H1 (cell line): Measurements from ENCODE around the gene SCP2. TPM values are rescaled to one million over a fixed set of nuclear protein-coding genes. Genes with fewer than 3 reads are reported as not detected.

Experiments used
- CTCF ChIA-PET: fragments of 300-600 bp; sonication (Branson Sonifier 250); formaldehyde crosslinking; loops from one replicate; lab custom pipeline; 2021; ENCODE audit not compliant: partially characterized antibody; lab: Charles Lee
- POLR2A ChIA-PET: fragments of 300-600 bp; sonication (Branson Sonifier 250); formaldehyde crosslinking; loops from one replicate; lab custom pipeline; 2021; ENCODE audit warnings: inconsistent platforms; ENCODE audit not compliant: partially characterized antibody; lab: Charles Lee
- DNase-seq, 2 experiments: peaks; one replicate each; pipeline versions ENCODE4 v3.0.0 to v3.0.0-alpha.2; 2010 to 2022; ENCODE audit warnings: low spot score in 2 of 2, low read depth in 1 of 2, mixed read lengths in 1 of 2
- FAIRE-seq: peaks from 2 replicates; lab custom pipeline; 2011; peaks lifted over from hg19 to GRCh38; lab: Jason Lieb, UNC
- H2AFZ ChIP-seq: 2 replicates; pipeline ENCODE4 v1.8.1; 2012; ENCODE audit warnings: low read length, inconsistent platforms
- H2AK5ac ChIP-seq: 2 replicates; pipeline ENCODE4 v1.6.1; 2013; ENCODE audit warnings: low read depth, low read length
- H2BK120ac ChIP-seq: replicated peaks from 2 replicates; pipeline ENCODE3; 2013; ENCODE audit warnings: low read depth, low read length, inconsistent platforms
- H2BK12ac ChIP-seq: 2 replicates; pipeline ENCODE4 v1.6.1; 2013; ENCODE audit warnings: low read depth, low read length
- H2BK15ac ChIP-seq: 2 replicates; pipeline ENCODE4 v1.6.1; 2013; ENCODE audit warnings: low read length
- H2BK20ac ChIP-seq: 2 replicates; pipeline ENCODE4 v1.6.1; 2013; ENCODE audit warnings: low read length
- H2BK5ac ChIP-seq: 2 replicates; pipeline ENCODE4 v1.6.1; 2013; ENCODE audit warnings: low read depth, low read length
- H3K14ac ChIP-seq: 2 replicates; pipeline ENCODE4 v1.6.1; 2013; ENCODE audit warnings: inconsistent platforms; ENCODE audit not compliant: insufficient read length
- H3K18ac ChIP-seq: 2 replicates; pipeline ENCODE4 v1.6.1; 2013; ENCODE audit warnings: low read length; ENCODE audit errors: extremely low read depth
- H3K23ac ChIP-seq: 2 replicates; pipeline ENCODE4 v1.6.1; 2013; ENCODE audit warnings: inconsistent platforms; ENCODE audit not compliant: insufficient read length
- H3K23me2 ChIP-seq: 2 replicates; pipeline ENCODE4 v1.6.1; 2013; ENCODE audit warnings: low read depth, low read length
- H3K27ac ChIP-seq: 2 replicates; pipeline ENCODE4 v1.6.1; 2011; ENCODE audit warnings: low read depth, low read length, inconsistent platforms
- H3K27me3 ChIP-seq, 4 experiments: replicated peaks in 1 of 4; 1 replicate in 1 of 4; 2 replicates in 3 of 4; pipeline versions ENCODE4 v1.6.1 to v1.8.1; 2011 to 2013; ENCODE audit warnings: low read length in 3 of 4, mild to moderate bottlenecking in 3 of 4, inconsistent platforms in 2 of 4, mixed read lengths in 2 of 4, moderate library complexity in 1 of 4; ENCODE audit not compliant: control insufficient read depth in 3 of 4, insufficient read depth in 3 of 4; ENCODE audit errors: extremely low read depth in 1 of 4
- H3K36me3 ChIP-seq, 4 experiments: 2 replicates each; pipeline versions ENCODE4 v1.6.1 to v1.8.1; 2011 to 2013; ENCODE audit warnings: mild to moderate bottlenecking in 4 of 4, low read length in 3 of 4, moderate library complexity in 2 of 4, control low read depth in 1 of 4, inconsistent platforms in 1 of 4; ENCODE audit not compliant: insufficient read depth in 4 of 4, control insufficient read depth in 2 of 4
- H3K4ac ChIP-seq: replicated peaks from 2 replicates; pipeline ENCODE3; 2013; ENCODE audit warnings: low read length, low read depth, mixed read lengths, inconsistent platforms; ENCODE audit not compliant: insufficient read length
- H3K4me1 ChIP-seq, 4 experiments: replicated peaks in 1 of 4; 1 replicate in 1 of 4; 2 replicates in 3 of 4; pipeline versions ENCODE4 v1.6.1 to v1.8.1; 2011 to 2013; ENCODE audit warnings: low read length in 3 of 4, inconsistent platforms in 2 of 4, mixed read lengths in 1 of 4; ENCODE audit not compliant: insufficient read depth in 4 of 4, control insufficient read depth in 3 of 4
- H3K4me2 ChIP-seq, 2 experiments: 2 replicates each; pipeline versions ENCODE4 v1.6.1 to v1.8.1; 2011 to 2013; ENCODE audit warnings: low read depth in 2 of 2, low read length in 2 of 2, control low read depth in 1 of 2, inconsistent platforms in 1 of 2, mild to moderate bottlenecking in 1 of 2; ENCODE audit not compliant: insufficient read depth in 1 of 2
- H3K4me3 ChIP-seq, 4 experiments: fragments of 200-600, 300-600 bp in 1 of 4; sonication (generic), shearing (Covaris generic), sonication (Bioruptor Twin) in 1 of 4; 2 replicates each; pipeline versions ENCODE4 v1.5.1 to v1.8.1; 2011 to 2016; ENCODE audit warnings: low read length in 4 of 4, low read depth in 3 of 4, control low read depth in 2 of 4, inconsistent platforms in 2 of 4, mild to moderate bottlenecking in 2 of 4, mixed read lengths in 1 of 4, moderate library complexity in 1 of 4; ENCODE audit not compliant: insufficient read depth in 2 of 4; ENCODE audit errors: extremely low read depth in 1 of 4
- H3K56ac ChIP-seq: replicated peaks from 2 replicates; pipeline ENCODE3; 2013; ENCODE audit warnings: low read depth, mild to moderate bottlenecking, mixed read lengths, low read length, inconsistent platforms; ENCODE audit not compliant: insufficient read length
- H3K79me1 ChIP-seq: 2 replicates; pipeline ENCODE4 v1.6.1; 2013; ENCODE audit warnings: low read depth, low read length, control low read depth
- H3K79me2 ChIP-seq, 2 experiments: 2 replicates each; pipeline versions ENCODE4 v1.6.1 to v1.8.1; 2012 to 2013; ENCODE audit warnings: low read length in 2 of 2, mild to moderate bottlenecking in 2 of 2, inconsistent platforms in 1 of 2; ENCODE audit not compliant: insufficient read depth in 2 of 2, control insufficient read depth in 1 of 2
- H3K9ac ChIP-seq, 4 experiments: replicated peaks in 1 of 4; 1 replicate in 1 of 4; 2 replicates in 3 of 4; pipeline versions ENCODE4 v1.6.1 to v1.8.1; 2011 to 2013; ENCODE audit warnings: low read depth in 3 of 4, low read length in 3 of 4, control low read depth in 2 of 4, mild to moderate bottlenecking in 2 of 4, moderate library complexity in 2 of 4, inconsistent platforms in 1 of 4; ENCODE audit errors: extremely low read depth in 1 of 4
- H3K9me3 ChIP-seq, 2 experiments: 2 replicates each; pipeline versions ENCODE4 v1.6.1 to v1.8.1; 2012 to 2013; ENCODE audit warnings: mild to moderate bottlenecking in 2 of 2, moderate library complexity in 2 of 2, control low read depth in 1 of 2, inconsistent platforms in 1 of 2, low read depth in 1 of 2, low read length in 1 of 2, mixed read lengths in 1 of 2; ENCODE audit not compliant: insufficient read depth in 2 of 2
- H4K20me1 ChIP-seq, 2 experiments: replicated peaks in 1 of 2; 2 replicates each; pipeline versions ENCODE3 to v1.8.1; 2011 to 2013; ENCODE audit warnings: inconsistent platforms in 2 of 2, low read length in 2 of 2, mild to moderate bottlenecking in 1 of 2; ENCODE audit not compliant: insufficient read depth in 2 of 2, control insufficient read depth in 1 of 2
- H4K5ac ChIP-seq: 2 replicates; pipeline ENCODE4 v1.6.1; 2013; ENCODE audit warnings: low read length, low read depth, mixed read lengths, inconsistent platforms; ENCODE audit not compliant: insufficient read length
- H4K8ac ChIP-seq: 2 replicates; pipeline ENCODE4 v1.8.0; 2013; ENCODE audit warnings: mild to moderate bottlenecking, moderate library complexity, low read length, inconsistent platforms; ENCODE audit not compliant: insufficient read depth; ENCODE audit errors: extremely low read depth
- H4K91ac ChIP-seq: replicated peaks from 2 replicates; pipeline ENCODE3; 2013; ENCODE audit warnings: low read length, mixed read lengths, inconsistent platforms; ENCODE audit not compliant: insufficient read length
- ASH2L ChIP-seq: fragments of 200-600, 300-600 bp; sonication (generic); IDR thresholded peaks from one replicate; pipeline ENCODE4 v1.7.1; 2017; ENCODE audit warnings: low read length
- KDM5A ChIP-seq: fragments of 200-600 bp; IDR thresholded peaks from 2 replicates; pipeline ENCODE4 v1.7.1; 2012; ENCODE audit warnings: mild to moderate bottlenecking, low read length, inconsistent platforms, mixed read lengths
- MAX ChIP-seq: IDR thresholded peaks from 2 replicates; pipeline ENCODE4 v1.6.1; 2012; ENCODE audit warnings: inconsistent platforms
- WGBS, 2 experiments: shearing (Covaris generic) in 1 of 2; methylation state at CpG; one replicate each; pipeline versions ENCODE4 v1.1.6 to v1.1.7; 2013 to 2015; ENCODE audit warnings: low lambda C conversion rate in 2 of 2, mixed read lengths in 2 of 2, inconsistent platforms in 1 of 2, low coverage in 1 of 2, missing lambda C conversion rate in 1 of 2; ENCODE audit not compliant: insufficient replicate concordance in 2 of 2, insufficient coverage in 1 of 2, insufficient read length in 1 of 2; ENCODE audit errors: extremely low coverage in 1 of 2, missing lambda C conversion rate in 1 of 2; 5-methylcytosine and 5-hydroxymethylcytosine counted together
- polyA plus RNA-seq, 7 experiments: library from polyadenylated mRNA; depleted of rRNA in 3 of 7; stranded (reverse) in 5 of 7; unstranded in 2 of 7; fragments of >200 nt in 5 of 7; fragments of 200-250 nt in 2 of 7; gene quantifications; 1 replicate in 5 of 7; 2 replicates in 1 of 7; 4 replicates in 1 of 7; pipeline versions ENCODE4 v1.2.1 to v1.2.3, GENCODE V29; 2011 to 2013; ENCODE audit warnings: missing spikeins in 2 of 7, mixed read lengths in 2 of 7
- total RNA-seq: library from RNA; stranded (reverse); fragmentation: NEBNext Ultra II Directional; extraction: Animal tissue kit (Norgen Biotek cat#: 25700); gene quantifications from 2 replicates; pipeline ENCODE4 v1.2.1, GENCODE V29; 2021

SCP2 gene
- total and polyA plus RNA-seq, 2 of the 8 experiments (the other 6 are each of a cell fraction or from before 2014, with no cell fraction given): 20.9 to 54.3 TPM

- Histone ChIP-seq H2AK5ac (no peak overlapping the region), H3K18ac (no peak overlapping the region), H3K4me2 (no peak overlapping the region), H4K5ac (no peak overlapping the region), H2BK12ac (no peak overlapping the region), H2BK20ac (no peak overlapping the region), H2BK5ac (no peak overlapping the region), H3K4me1 (peaks cover 5 to 13% (median 10%) of the 10 kb centered on the region in 4 experiments), H3K4ac (no peak overlapping the region), H3K23ac (no peak overlapping the region), H3K27me3 (no peaks in the 10 kb centered on the region), H3K79me2 (no peaks in the 10 kb centered on the region), H3K36me3 (no peaks in the 10 kb centered on the region), H4K8ac (no peak overlapping the region; the same call in 1 of the 2 replicates), H3K4me3 (no peak overlapping the region), H3K79me1 (no peaks in the 10 kb centered on the region), H3K14ac (no peak overlapping the region), H2BK15ac (no peak overlapping the region), H3K23me2 (no peaks in the 10 kb centered on the region), H3K9ac (no peak overlapping the region), H3K9me3 (no peaks in the 10 kb centered on the region), H3K27ac (no peak overlapping the region), H3K56ac (no peak overlapping the region), H2AFZ (no peak overlapping the region), H4K91ac (no peak overlapping the region), H2BK120ac (no peak overlapping the region), H4K20me1 (no peaks in the 10 kb centered on the region)
- WGBS, 2 experiments: 68% methylated on average over 2 of the region's 2 CpGs; no CpG with 5 or more reads in 1 of the 2 experiments
- CTCF ChIA-PET: interaction anchor here (0.8 to 0.9 kb wide), 3 partner anchors 12 to 117 kb away, joined by 3 read pairs; no protein-coding TSS in a partner anchor
- no peak for TF ChIP-seq KDM5A
- TF ChIP-seq ASH2L: no peak
- TF ChIP-seq MAX: peak; percentile 23; the same call in 1 of the 2 replicates
- FAIRE-seq (no peak), DNase-seq (no peak)
- POLR2A ChIA-PET: interaction anchor here (1.0 kb wide), 1 partner anchor 71 kb away, joined by 3 read pairs; no protein-coding TSS in a partner anchor
Measured at GRCh38 chr1:53046930-53047329, 119.9 kb downstream of the SCP2 start.
